Gastroesophageal sphincter (tissue), 3 donors: ENCODE results near the gene FYCO1.

Source experiments
- CTCF ChIP-seq, 4 experiments: fragments of 200-600 bp in 2 of 4; fragments of 450-650 bp in 2 of 4; sonication (generic) in 1 of 4; IDR thresholded peaks; one replicate each; pipeline ENCODE4 v1.5.1; 2017 to 2019; ENCODE audit warnings: antibody characterized with exemption in 4 of 4, mild to moderate bottlenecking in 2 of 4, moderate library complexity in 2 of 4
- EP300 ChIP-seq: sonication (generic); formaldehyde crosslinking; IDR thresholded peaks from one replicate; pipeline ENCODE4 v1.6.1; 2017; ENCODE audit warnings: antibody characterized with exemption, mild to moderate bottlenecking
- POLR2A ChIP-seq, 2 donors: fragments of 450-650 bp; IDR thresholded peaks; one replicate each; pipeline ENCODE4 v1.6.1; 2017; ENCODE audit warnings: antibody characterized with exemption in 2 of 2, mild to moderate bottlenecking in 2 of 2, moderate library complexity in 1 of 2
- POLR2AphosphoS5 ChIP-seq: sonication (generic); formaldehyde crosslinking; IDR thresholded peaks from one replicate; pipeline ENCODE4 v1.6.1; 2017; ENCODE audit warnings: antibody characterized with exemption

- TF ChIP-seq POLR2AphosphoS5, result no peak
- TF ChIP-seq CTCF (IDR thresholded peaks at IDR 0.05), result no peak
- no peak for TF ChIP-seq EP300
- TF ChIP-seq POLR2A (IDR thresholded peaks at IDR 0.05), result no peak
Measured at GRCh38 chr3:45957586-45957985, 38.0 kb downstream of the FYCO1 start.
